GM12878 (cell line): Measurements from ENCODE around the gene CCDC136. TPM values are rescaled to one million over a fixed set of nuclear protein-coding genes. Genes with fewer than 3 reads are reported as not detected.

Source experiments
- ATAC-seq: fragments of 200-7000 bp; cut with Tn5 transposase; 3 replicates; pipeline ENCODE4 v1.9.1; 2020; ENCODE audit warnings: mild to moderate bottlenecking, moderate library complexity
- BruUV-seq: library from RNA; stranded (reverse); fragments of 400-500 nt; replicated peaks from 2 replicates; lab custom pipeline; 2021; lab: Mats Ljungman, UMichigan
- CTCF ChIA-PET: fragments of 300-600 bp; sonication (Branson Sonifier 250); formaldehyde crosslinking; extraction: SDS; loops from one replicate; lab custom pipeline; 2021; ENCODE audit warnings: inconsistent platforms; lab: Yijun Ruan, JAX
- POLR2A ChIA-PET: fragments of 350-600 bp; formaldehyde crosslinking; extraction: SDS; loops from one replicate; lab custom pipeline; 2021; ENCODE audit warnings: inconsistent platforms; lab: Charles Lee
- RAD21 ChIA-PET: fragments of 300-600 bp; sonication (Branson Sonifier 250); formaldehyde crosslinking; loops from one replicate; lab custom pipeline; 2023; ENCODE audit warnings: antibody characterized with exemption; ENCODE audit not compliant: unreplicated experiment; lab: Charles Lee
- SMC1A ChIA-PET: fragments of 300-600 bp; sonication (Branson Sonifier 250); formaldehyde crosslinking; loops from one replicate; lab custom pipeline; 2023; ENCODE audit not compliant: unreplicated experiment, uncharacterized antibody; lab: Charles Lee
- DNase-seq: peaks from one replicate; pipeline ENCODE4 v3.0.0-alpha.2; 2011; ENCODE audit warnings: low read depth, low spot score
- FAIRE-seq: peaks from 3 replicates; lab custom pipeline; 2011; peaks lifted over from hg19 to GRCh38; lab: Jason Lieb, UNC
- H2AFZ ChIP-seq: 2 replicates; pipeline ENCODE4 v1.6.0; 2011; ENCODE audit warnings: low read depth, low read length, control low read depth; ENCODE audit not compliant: control insufficient read depth
- H3K27ac ChIP-seq: 2 replicates; pipeline ENCODE4 v1.5.1; 2011; ENCODE audit warnings: control low read depth; ENCODE audit not compliant: control insufficient read depth, insufficient read depth
- H3K27me3 ChIP-seq, 2 experiments: replicated peaks in 1 of 2; 2 replicates each; pipeline versions ENCODE4 v1.6.0 to v1.6.1; 2011; ENCODE audit warnings: low read length in 1 of 2; ENCODE audit not compliant: control insufficient read depth in 2 of 2, insufficient read depth in 2 of 2
- H3K36me3 ChIP-seq, 2 experiments: 2 replicates each; pipeline ENCODE4 v1.5.1; 2011; ENCODE audit warnings: low read length in 1 of 2; ENCODE audit not compliant: control insufficient read depth in 2 of 2, insufficient read depth in 2 of 2
- H3K4me1 ChIP-seq: 2 replicates; pipeline ENCODE4 v1.6.1; 2011; ENCODE audit warnings: mild to moderate bottlenecking, low read length, moderate library complexity, mixed read lengths; ENCODE audit not compliant: control insufficient read depth, insufficient read depth
- H3K4me2 ChIP-seq: 2 replicates; pipeline ENCODE4 v1.6.0; 2011; ENCODE audit warnings: control low read depth; ENCODE audit not compliant: control insufficient read depth, insufficient read depth
- H3K4me3 ChIP-seq: fragments of 200-600 bp; sonication (generic); 2 replicates; pipeline ENCODE4 v1.5.1; 2016
- H3K79me2 ChIP-seq: 2 replicates; pipeline ENCODE4 v1.6.0; 2011; ENCODE audit warnings: low read length; ENCODE audit not compliant: control insufficient read depth, insufficient read depth
- H3K9ac ChIP-seq: 2 replicates; pipeline ENCODE4 v1.8.0; 2011; ENCODE audit warnings: low read length, control low read depth, mixed read lengths; ENCODE audit not compliant: control insufficient read depth, insufficient read depth
- H3K9me3 ChIP-seq: replicated peaks from 3 replicates; pipeline ENCODE4 v1.5.1; 2011; ENCODE audit warnings: mild to moderate bottlenecking, low read length; ENCODE audit not compliant: control insufficient read depth, insufficient read depth
- H4K20me1 ChIP-seq: 2 replicates; pipeline ENCODE4 v1.6.0; 2011; ENCODE audit not compliant: control insufficient read depth, insufficient read depth
- HDAC2 ChIP-seq: fragments of 200-600 bp; sonication (generic); IDR thresholded peaks from 2 replicates; pipeline ENCODE4 v1.6.1; 2017
- PRDM15 ChIP-seq: fragments of 450-650 bp; formaldehyde crosslinking; IDR thresholded peaks from 2 replicates; pipeline ENCODE4 v1.4.0; 2020; ENCODE audit warnings: mild to moderate bottlenecking, moderate library complexity
- RELA ChIP-seq: fragments of 450-650 bp; IDR thresholded peaks from 2 replicates; pipeline ENCODE4 v1.8.0; 2014; ENCODE audit warnings: borderline replicate concordance; ENCODE audit not compliant: partially characterized antibody
- ZNF384 ChIP-seq: IDR thresholded peaks from 2 replicates; pipeline ENCODE4 v1.6.1; 2012; ENCODE audit warnings: low read depth, mild to moderate bottlenecking, low read length, improper control_type of control experiment, borderline replicate concordance
- WGBS: methylation state at CpG from one replicate; pipeline ENCODE4 v1.1.6; 2016; ENCODE audit warnings: low lambda C conversion rate; ENCODE audit not compliant: insufficient replicate concordance, insufficient coverage; ENCODE audit errors: missing lambda C conversion rate; 5-methylcytosine and 5-hydroxymethylcytosine counted together
- in situ Hi-C: fragments of 300-500 bp; cut with MboI; formaldehyde crosslinking; loops from 9 replicates; pipeline ENCODE4 v1.14.3; 2018; ENCODE audit warnings: mixed read lengths
- intact Hi-C: fragments of 100-400 bp; cut with micrococcal nuclease; formaldehyde crosslinking; loops from one replicate; pipeline ENCODE4 v1.14.2; 2022; ENCODE audit not compliant: unreplicated experiment
- polyA plus RNA-seq, 11 experiments: library from polyadenylated mRNA; depleted of rRNA in 4 of 11; unstranded in 6 of 11; stranded (reverse) in 5 of 11; fragments of >200 nt; fragmentation: Nextera tagmentation in 4 of 11; fragmentation: Illumina TruSeq in 1 of 11; extraction: Ambion mirVana in 4 of 11; extraction: Trizol in 1 of 11; gene quantifications; 1 replicate in 1 of 11; 2 replicates in 10 of 11; pipeline versions ENCODE4 v1.2.1 to v1.2.3, GENCODE V29; 2011 to 2016; ENCODE audit warnings: inconsistent platforms in 2 of 11, missing spikeins in 2 of 11, low read depth in 1 of 11
- total RNA-seq, 4 experiments: library from RNA; depleted of rRNA in 3 of 4; stranded (reverse); fragments of >200 nt in 3 of 4; fragmentation: Illumina TruSeq in 1 of 4; extraction: Trizol in 1 of 4; gene quantifications; 2 replicates each; pipeline versions ENCODE4 v1.2.1 to v1.2.3, GENCODE V29; 2013 to 2021

The CCDC136 gene
- total and polyA plus RNA-seq, 10 of the 15 experiments (the other 5 are each of a cell fraction or from before 2014, with no cell fraction given): 0.32 to 4.8 (median 1.5) TPM

DNA sequence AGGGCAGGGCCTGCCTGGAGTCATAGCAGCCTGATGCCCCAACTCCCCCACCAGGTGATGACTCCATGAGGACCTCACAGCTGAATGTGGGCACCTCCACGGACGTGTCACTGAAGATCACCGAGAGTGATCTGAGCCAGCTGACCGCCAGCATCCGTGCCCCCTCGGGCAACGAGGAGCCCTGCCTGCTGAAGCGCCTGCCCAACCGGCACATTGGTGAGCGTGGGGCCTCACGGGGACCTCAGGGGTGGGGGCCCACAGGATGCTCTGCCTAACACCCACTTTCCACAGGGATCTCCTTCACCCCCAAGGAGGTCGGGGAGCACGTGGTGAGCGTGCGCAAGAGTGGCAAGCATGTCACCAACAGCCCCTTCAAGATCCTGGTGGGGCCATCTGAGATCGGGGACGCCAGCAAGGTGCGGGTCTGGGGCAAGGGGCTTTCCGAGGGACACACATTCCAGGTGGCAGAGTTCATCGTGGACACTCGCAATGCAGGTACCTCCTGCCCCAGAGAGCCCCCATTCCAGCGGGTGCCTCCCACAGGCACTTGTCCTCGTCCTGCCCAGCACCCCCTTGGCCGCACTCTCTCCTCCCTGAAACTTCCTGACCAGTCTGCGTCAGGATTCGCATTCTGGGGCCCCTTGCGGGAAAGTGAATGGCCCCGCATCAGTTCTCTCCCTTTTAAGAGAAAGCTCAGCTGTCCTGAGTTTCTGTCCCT is 60.9 kb downstream of the CCDC136 start:
- ChIA-PET RAD21 (no interaction called here), CTCF (interaction anchor here (1.5 kb wide), 1 partner anchor 31 kb away, joined by 3 read pairs; no protein-coding TSS in a partner anchor), SMC1A (no interaction called here), POLR2A (no interaction called here)
- no peak overlapping the region for H3K4me2 ChIP-seq
- DNase-seq (no peak), ATAC-seq (no peak), FAIRE-seq (no peak)
- H3K36me3 ChIP-seq: no peaks in the 10 kb centered on the region
- H3K27ac ChIP-seq: no peak overlapping the region
- no peaks in the 10 kb centered on the region for H3K79me2 ChIP-seq
- no peaks in the 10 kb centered on the region for H3K9me3 ChIP-seq
- WGBS: 50% methylated on average over 28 of the region's 28 CpGs
- TF ChIP-seq HDAC2 (no peak), RELA (no peak), PRDM15 (CRISPR knock-in tag) (no peak), ZNF384 (no peak)
- H3K9ac ChIP-seq: no peak overlapping the region
- no peaks in the 10 kb centered on the region for H3K27me3 ChIP-seq
- H4K20me1 ChIP-seq: no peaks in the 10 kb centered on the region
- no TSS peak for BruUV-seq
- no peaks in the 10 kb centered on the region for H3K4me1 ChIP-seq
- no peak overlapping the region for H2AFZ ChIP-seq
- intact Hi-C loops: no loop called here
- in situ Hi-C loops: no loop called here
- no peak overlapping the region for H3K4me3 ChIP-seq
